GM21528 (cell line): ENCODE results near the gene SLC12A2.

Source experiments
- ATAC-seq: cut with Tn5 transposase; IDR thresholded peaks from one replicate; pipeline ENCODE4 v1.9.1; 2021; ENCODE audit warnings: mild to moderate bottlenecking, moderate library complexity; ENCODE audit not compliant: unreplicated experiment, low FRiP score

Gene SLC12A2

GRCh38 chr5:128216860-128217531 lies 133.4 kb downstream of the SLC12A2 start:
- ATAC-seq = no peak

GRCh38 chr5:128220841-128221240 lies 137.3 kb downstream of the SLC12A2 start:
- no peak for ATAC-seq

- no peak for ATAC-seq
These were observed 140.8 kb downstream of the SLC12A2 start for GRCh38 chr5:128224336-128224735.

- ATAC-seq = no peak
These were observed 141.9 kb downstream of the SLC12A2 start for GRCh38 chr5:128225245-128226030.

GRCh38 chr5:128228008-128228407 lies 144.4 kb downstream of the SLC12A2 start:
- ATAC-seq = no peak

GRCh38 chr5:128228521-128228920 lies 145.0 kb downstream of the SLC12A2 start:
- ATAC-seq = no peak

DNA sequence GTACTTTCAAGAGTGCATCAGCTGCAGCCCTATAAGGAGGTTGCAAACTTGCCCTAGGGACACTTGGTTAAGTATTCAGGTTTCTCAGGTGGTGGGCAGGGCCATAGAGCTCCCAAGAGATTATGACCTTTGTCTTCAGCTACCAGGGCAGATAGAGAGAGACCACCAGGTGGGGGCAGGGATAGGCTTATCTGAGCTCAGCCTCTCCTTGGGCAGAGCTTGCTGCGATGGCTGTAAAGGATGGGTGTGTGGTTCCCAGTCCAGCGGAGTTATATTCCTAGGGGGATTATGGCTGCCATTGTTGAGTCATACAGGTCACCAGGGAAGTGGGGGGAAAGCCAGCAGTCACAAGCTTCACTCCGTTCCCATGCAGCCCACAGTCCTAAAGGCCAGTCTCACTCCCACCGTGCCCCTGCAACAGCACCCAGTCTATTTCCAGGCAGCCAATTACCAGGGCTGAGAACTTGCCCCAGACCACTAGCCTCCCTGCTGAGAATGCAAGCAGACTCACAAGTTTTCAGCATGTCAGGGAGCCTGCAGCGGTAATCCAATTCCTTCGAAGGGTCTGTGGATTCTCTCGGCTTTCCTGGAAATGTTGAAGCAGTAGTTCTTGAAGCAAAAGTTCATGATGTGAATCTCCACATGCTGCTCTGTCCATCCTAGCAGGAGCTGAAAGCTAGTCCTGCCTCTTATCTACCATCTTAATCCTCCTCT lies 151.5 kb downstream of the SLC12A2 start:
- ATAC-seq = no peak

DNA sequence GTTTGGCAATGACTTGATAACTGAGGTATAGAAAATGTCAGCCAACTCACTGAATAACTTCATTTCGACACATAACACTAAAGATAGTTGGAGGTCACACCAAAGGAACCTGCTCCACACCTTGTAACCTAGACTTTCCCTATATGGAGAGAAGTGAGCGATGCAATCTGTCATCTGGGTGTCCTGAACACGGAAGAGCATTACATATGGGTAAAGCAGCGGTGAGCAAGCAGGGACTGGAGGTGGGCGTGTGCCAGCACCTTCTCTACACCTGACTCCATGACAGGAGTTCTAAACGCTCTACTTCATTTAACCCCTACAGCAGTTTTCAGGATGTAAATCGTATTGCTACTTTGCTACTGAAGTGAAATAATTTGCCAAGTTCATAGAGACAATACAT lies 152.8 kb downstream of the SLC12A2 start:
- no peak for ATAC-seq

DNA sequence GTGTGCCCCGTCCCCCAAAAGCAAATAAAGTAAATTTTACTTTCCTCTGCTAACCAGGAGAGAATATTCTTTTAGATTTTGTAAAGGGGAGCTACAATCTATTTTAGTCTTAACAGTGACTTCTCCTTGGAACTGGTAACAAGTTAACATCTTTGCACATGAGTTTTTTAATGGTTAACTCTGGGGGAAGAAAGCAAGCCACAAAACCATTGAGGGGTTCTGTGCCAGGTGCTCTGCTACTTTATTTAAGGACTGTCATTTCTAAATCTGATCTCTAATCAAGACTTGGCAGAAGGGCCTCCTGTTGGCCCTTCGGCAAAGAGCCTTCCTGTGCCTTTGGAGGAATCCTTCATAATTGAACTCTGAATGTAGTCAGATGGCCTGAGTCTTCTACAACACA lies 153.4 kb downstream of the SLC12A2 start:
- no peak for ATAC-seq

GRCh38 chr5:128237546-128237945 lies 154.0 kb downstream of the SLC12A2 start:
- no peak for ATAC-seq
